T-cell (primary cell): Measurements from ENCODE around the gene SQSTM1. TPM values are rescaled to one million over a fixed set of nuclear protein-coding genes. Genes with fewer than 3 reads are reported as not detected.

Source experiments
- ATAC-seq, 4 experiments: fragments of 200-7000 bp in 3 of 4; fragments of 150-1000 bp in 1 of 4; cut with Tn5 transposase; replicated peaks in 1 of 4; 1 replicate in 3 of 4; 2 replicates in 1 of 4; pipeline ENCODE4 v1.10.0; 2021; ENCODE audit warnings: moderate library complexity in 3 of 4, mild to moderate bottlenecking in 2 of 4, moderate number of reproducible peaks in 1 of 4
- CTCF ChIA-PET, 2 donors: fragments of 300-600 bp; sonication (Branson Sonifier 250); formaldehyde crosslinking; loops; one replicate each; lab custom pipeline; 2022; ENCODE audit warnings: antibody characterized with exemption in 2 of 2; lab: Charles Lee
- POLR2A ChIA-PET, 2 donors: fragments of 300-600 bp; sonication (Branson Sonifier 250); formaldehyde crosslinking; loops; one replicate each; lab custom pipeline; 2022; ENCODE audit warnings: antibody characterized with exemption in 2 of 2; lab: Charles Lee
- DNase-seq, 35 experiments: peaks; one replicate each; pipeline versions ENCODE4 v3.0.0 to v3.0.0-alpha.2; 2013 to 2023
- H3K27ac ChIP-seq: one replicate; pipeline ENCODE4 v1.5.1; 2013; ENCODE audit warnings: low read length
- H3K27me3 ChIP-seq, 2 experiments: replicated peaks in 1 of 2; 1 replicate in 1 of 2; 2 replicates in 1 of 2; pipeline versions ENCODE4 v1.6.1 to v1.7.0; 2013; ENCODE audit warnings: low read length in 1 of 2, mixed read lengths in 1 of 2; ENCODE audit not compliant: control insufficient read depth in 2 of 2, insufficient read depth in 2 of 2; ENCODE audit errors: extremely low read depth in 1 of 2
- H3K36me3 ChIP-seq, 2 donors: 1 replicate in 1 of 2; 2 replicates in 1 of 2; pipeline versions ENCODE4 v1.6.1 to v1.7.0; 2013; ENCODE audit warnings: low read length in 1 of 2; ENCODE audit not compliant: control insufficient read depth in 2 of 2, insufficient read depth in 1 of 2; ENCODE audit errors: extremely low read depth in 1 of 2
- H3K4me1 ChIP-seq, 2 experiments: 1 replicate in 1 of 2; 2 replicates in 1 of 2; pipeline versions ENCODE4 v1.6.1 to v1.7.0; 2013; ENCODE audit warnings: low read length in 2 of 2, mixed read lengths in 1 of 2; ENCODE audit not compliant: insufficient read depth in 2 of 2, control insufficient read depth in 1 of 2; ENCODE audit errors: extremely low read depth in 1 of 2
- H3K4me3 ChIP-seq, 2 donors: 1 replicate in 1 of 2; 2 replicates in 1 of 2; pipeline versions ENCODE4 v1.5.1 to v1.7.0; 2013; ENCODE audit warnings: mild to moderate bottlenecking in 2 of 2, low read length in 1 of 2, moderate library complexity in 1 of 2; ENCODE audit not compliant: control insufficient read depth in 1 of 2; ENCODE audit errors: extremely low read depth in 1 of 2
- H3K9me3 ChIP-seq: 2 replicates; pipeline ENCODE4 v1.7.0; 2013
- H3K27ac Mint-ChIP-seq, 2 donors: one replicate each; pipeline ENCODE4 v1.8.0; 2020 to 2021; ENCODE audit warnings: mild to moderate bottlenecking in 2 of 2, mixed read lengths in 2 of 2
- H3K27me3 Mint-ChIP-seq, 2 donors: one replicate each; pipeline ENCODE4 v1.8.0; 2021 to 2022; ENCODE audit warnings: mixed read lengths in 2 of 2
- H3K36me3 Mint-ChIP-seq: one replicate; pipeline ENCODE4 v1.8.0; 2021; ENCODE audit warnings: mixed read lengths
- H3K4me1 Mint-ChIP-seq, 3 donors: one replicate each; pipeline ENCODE4 v1.8.0; 2020 to 2022; ENCODE audit warnings: mixed read lengths in 3 of 3, mild to moderate bottlenecking in 1 of 3
- H3K4me3 Mint-ChIP-seq, 3 donors: one replicate each; pipeline ENCODE4 v1.8.0; 2020 to 2022; ENCODE audit warnings: mild to moderate bottlenecking in 3 of 3, mixed read lengths in 3 of 3, moderate library complexity in 3 of 3
- H3K9me3 Mint-ChIP-seq, 3 donors: one replicate each; pipeline ENCODE4 v1.8.0; 2020 to 2022; ENCODE audit warnings: mixed read lengths in 3 of 3
- WGBS: methylation state at CpG from one replicate; pipeline ENCODE4 v1.1.5; 2013; ENCODE audit warnings: missing lambda C conversion rate; ENCODE audit not compliant: insufficient coverage; 5-methylcytosine and 5-hydroxymethylcytosine counted together
- total RNA-seq, 35 experiments: library from RNA in 6 of 35; stranded (reverse) in 6 of 35; fragments of 120-200 nt in 1 of 35; gene quantifications; one replicate each; pipeline versions ENCODE4 v1.2.1 to v1.2.4 and lab custom pipeline; 2013 to 2026

SQSTM1 gene
- total RNA-seq, 5 donors from 2014 or later (not counting 1 experiment from before 2014, with no cell fraction given): 220 to 327 (median 280) TPM

- POLR2A ChIA-PET: no interaction called here
- WGBS: 91% methylated on average over 10 of the region's 14 CpGs
These were observed 65.6 kb downstream of the SQSTM1 start for GRCh38 chr5:179886190-179886911.

GRCh38 chr5:179887095-179887494, 66.4 kb downstream of the SQSTM1 start:
- CTCF ChIA-PET: no interaction called here
- Mint-ChIP-seq H3K9me3 (peaks cover 0 to 17% (median 9%) of the 10 kb centered on the region in 3 donors), H3K36me3 (peaks cover 70% of the 10 kb centered on the region), H3K4me3 (no peak overlapping the region), H3K27me3 (no peaks in the 10 kb centered on the region), H3K27ac (no peak overlapping the region), H3K4me1 (no peaks in the 10 kb centered on the region)
- POLR2A ChIA-PET: no interaction called here
- DNase-seq: no peak
- Histone ChIP-seq H3K27ac (no peak overlapping the region), H3K27me3 (no peaks in the 10 kb centered on the region), H3K36me3 (peaks cover 29 to 68% of the 10 kb centered on the region in 2 donors), H3K9me3 (peaks cover 2% of the 10 kb centered on the region), H3K4me1 (no peaks in the 10 kb centered on the region), H3K4me3 (no peak overlapping the region)
- no peak for ATAC-seq
- 97% methylated on average over 7 of the region's 11 CpGs for WGBS

More at GRCh38 chr5:179886190-179886911, 65.6 kb downstream of the SQSTM1 start:
- Histone ChIP-seq H3K9me3 (peaks cover 2% of the 10 kb centered on the region), H3K27me3 (no peaks in the 10 kb centered on the region), H3K4me3 (no peak overlapping the region), H3K36me3 (peaks cover 26 to 61% of the 10 kb centered on the region in 2 donors), H3K27ac (no peak overlapping the region), H3K4me1 (no peaks in the 10 kb centered on the region)
- Mint-ChIP-seq H3K36me3 (peaks cover 70% of the 10 kb centered on the region), H3K4me3 (no peak overlapping the region), H3K4me1 (no peaks in the 10 kb centered on the region), H3K27ac (no peak overlapping the region), H3K27me3 (no peaks in the 10 kb centered on the region), H3K9me3 (peaks cover 0 to 17% (median 9%) of the 10 kb centered on the region in 3 donors)
- DNase-seq: no peak
- CTCF ChIA-PET: no interaction called here
- no peak for ATAC-seq

Other genes starting within 250 kb of the SQSTM1 start
- 1,000 to 10,000 TPM; 1,278 to 2,165 (median 1,301) TPM for gene HNRNPH1, start 197.2 kb upstream of the SQSTM1 start, total RNA-seq
- under 1 TPM in 3 of 5 donors, not detected in 2; 0.50 to 0.66 (median 0.57) TPM for gene CBY3, start 139.9 kb upstream of the SQSTM1 start, total RNA-seq
- gene CANX, start 121.9 kb upstream of the SQSTM1 start, total RNA-seq: 100 to 1,000 TPM; 205 to 306 (median 262) TPM
- gene MAML1, start 88.1 kb upstream of the SQSTM1 start, total RNA-seq: 10 to 100 TPM; 31.3 to 56.4 (median 50.6) TPM
- gene LTC4S, start 26.9 kb upstream of the SQSTM1 start, total RNA-seq: 10 to 100 TPM in 1 of 5 donors, 1 to 10 TPM in 4; 3.6 to 12.6 (median 8.1) TPM
- gene MGAT4B, start 14.0 kb upstream of the SQSTM1 start, total RNA-seq: 100 to 1,000 TPM; 119 to 159 (median 132) TPM
- gene MRNIP, start 37.9 kb downstream of the SQSTM1 start, total RNA-seq: 100 to 1,000 TPM in 3 of 5 donors, 10 to 100 TPM in 2; 54.1 to 119 (median 112) TPM
- gene TBC1D9B, start 87.0 kb downstream of the SQSTM1 start, total RNA-seq: 100 to 1,000 TPM in 2 of 5 donors, 10 to 100 TPM in 3; 65.9 to 125 (median 96.2) TPM